Erythroblast (primary cell): ENCODE data around the gene ENPP1.

ENCODE experiments used
- DNase-seq, 2 experiments: peaks; one replicate each; lab custom pipeline; 2025; lab: John Stamatoyannopoulos, UW
- GATA1 ChIP-seq: IDR thresholded peaks from 2 replicates; pipeline ENCODE4 v1.6.1; 2011; ENCODE audit warnings: low read depth, mild to moderate bottlenecking, control low read depth, low read length, moderate library complexity
- POLR2A ChIP-seq: IDR thresholded peaks from 2 replicates; pipeline ENCODE4 v1.6.1; 2011; ENCODE audit warnings: mild to moderate bottlenecking, low read length

The ENPP1 gene

DNA sequence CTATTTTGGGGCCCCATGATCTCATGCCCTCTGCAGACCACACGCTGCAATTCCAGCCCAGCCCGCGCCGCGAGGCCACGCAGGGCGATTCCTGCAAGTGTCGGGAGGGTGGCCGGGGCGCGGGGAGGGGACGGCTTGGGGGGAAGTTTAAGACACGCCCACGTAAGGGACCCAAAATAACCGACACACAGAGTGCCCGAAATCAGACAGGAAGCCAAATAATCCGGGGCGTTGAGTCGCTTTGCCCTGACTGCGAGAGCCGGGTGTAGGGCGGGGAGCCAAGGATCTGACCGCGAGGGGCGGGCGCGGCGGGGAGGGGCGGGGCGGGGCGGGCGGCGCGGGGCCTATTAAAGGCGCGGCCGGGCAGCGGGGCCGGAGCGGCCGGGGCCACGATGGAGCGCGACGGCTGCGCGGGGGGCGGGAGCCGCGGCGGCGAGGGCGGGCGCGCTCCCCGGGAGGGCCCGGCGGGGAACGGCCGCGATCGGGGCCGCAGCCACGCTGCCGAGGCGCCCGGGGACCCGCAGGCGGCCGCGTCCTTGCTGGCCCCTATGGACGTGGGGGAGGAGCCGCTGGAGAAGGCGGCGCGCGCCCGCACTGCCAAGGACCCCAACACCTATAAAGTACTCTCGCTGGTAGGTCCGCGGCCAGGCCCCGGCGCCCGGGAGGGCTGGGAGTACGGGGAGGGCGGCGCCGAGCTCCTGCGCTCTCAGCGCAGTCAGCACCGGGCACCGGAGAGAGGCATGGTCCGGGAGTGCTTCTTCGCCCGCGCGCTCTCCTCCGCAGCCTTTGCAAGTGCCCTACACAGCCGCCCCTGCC is at the start of gene ENPP1:
Gene ENPP1 (plus strand): TSS at position 377 of the 816 bp plus-strand sequence. CDS start 16 bp downstream, at position 393.
- TF ChIP-seq POLR2A (no peak), GATA1 (no peak)
- DNase-seq: peak; percentile 64 to 66

DNA sequence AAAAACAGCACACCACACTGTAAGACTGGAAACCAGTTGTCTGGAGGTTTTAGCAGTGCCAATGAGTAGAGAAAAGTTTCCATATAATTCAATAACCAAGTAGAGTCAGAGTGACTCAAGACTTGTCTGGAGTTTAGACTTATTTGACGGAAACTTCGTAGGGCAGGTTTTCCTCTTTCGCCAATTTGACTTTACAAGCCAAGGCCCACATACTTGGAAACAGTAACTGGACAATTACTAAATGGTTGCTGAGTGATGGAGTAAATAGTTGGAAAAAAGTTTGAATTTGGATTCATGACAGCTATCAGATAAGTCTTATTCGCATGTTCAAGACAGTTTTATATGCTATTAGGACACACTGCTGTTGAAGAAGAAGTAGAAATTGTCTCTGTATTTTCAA is 48.9 kb upstream of the ENPP1 start:
- TF ChIP-seq GATA1 (no peak), POLR2A (no peak)
- DNase-seq: no peak

DNA sequence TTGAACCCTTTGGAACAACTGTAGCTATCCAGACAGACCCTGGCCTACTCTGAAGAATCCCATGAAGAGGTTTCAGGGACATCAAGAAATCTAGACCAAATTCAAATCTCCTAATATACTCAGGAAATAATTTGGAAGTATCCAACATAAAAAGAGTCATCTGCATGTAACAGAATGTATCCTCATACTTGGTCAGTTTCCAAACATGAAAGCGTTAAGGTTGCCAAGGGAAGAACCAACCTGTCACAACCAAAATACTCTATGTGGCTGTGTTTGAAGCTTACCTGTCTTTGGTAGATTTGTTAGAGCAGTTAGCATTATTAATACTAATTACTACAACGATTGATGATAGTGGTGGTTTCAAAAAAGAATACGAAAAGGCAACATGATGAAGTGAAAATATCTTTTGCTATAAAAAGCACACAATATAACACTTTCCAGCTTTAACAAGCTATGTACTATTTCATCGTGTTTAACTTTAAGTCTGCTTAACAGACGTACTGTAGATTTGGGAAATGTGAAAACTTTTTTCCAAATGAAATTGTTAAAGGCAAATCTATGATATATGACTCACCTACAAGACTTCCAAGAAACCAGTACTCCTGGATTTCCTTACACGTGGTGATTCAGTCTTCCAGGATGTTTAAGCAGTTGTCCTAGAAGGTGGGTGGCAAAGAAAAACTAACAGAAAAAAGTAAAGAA is 46.6 kb upstream of the ENPP1 start:
- no peak for DNase-seq
- TF ChIP-seq POLR2A (no peak), GATA1 (no peak)

DNA sequence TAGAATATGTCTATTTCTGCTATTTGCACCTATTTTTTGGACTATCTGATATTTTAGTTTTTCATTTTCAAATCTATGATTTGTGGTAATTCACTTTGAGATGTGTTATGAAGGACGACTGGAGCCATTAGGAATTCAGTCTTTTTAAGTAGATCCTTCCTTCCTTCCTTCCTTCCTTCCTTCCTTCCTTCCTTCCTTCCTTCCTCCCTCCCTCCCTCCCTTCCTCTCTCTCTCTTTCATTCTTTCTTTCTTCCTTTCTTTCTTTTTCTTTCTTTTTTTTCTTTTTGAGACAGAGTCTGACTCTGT is 46.1 kb upstream of the ENPP1 start:
- DNase-seq: no peak
- no peak for TF ChIP-seq POLR2A
- TF ChIP-seq GATA1: no peak

DNA sequence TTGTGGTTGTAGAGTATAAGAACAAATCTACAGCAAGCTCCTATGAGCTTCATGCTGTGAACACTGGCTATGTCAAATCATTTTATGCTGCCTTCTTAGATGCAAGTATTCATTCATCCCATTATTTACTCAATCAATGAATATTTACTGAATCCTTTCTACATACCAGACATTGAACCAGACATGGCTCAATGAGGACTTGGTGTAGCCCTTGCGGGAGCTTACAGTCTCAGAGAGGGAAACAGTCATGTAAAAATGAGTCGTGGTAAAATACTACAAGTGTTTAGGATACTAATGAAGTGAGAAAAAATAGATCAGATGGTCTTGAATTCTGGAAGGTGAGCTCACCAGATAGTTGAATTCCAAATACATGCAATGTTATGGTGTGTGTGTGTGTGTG is 44.8 kb upstream of the ENPP1 start:
- TF ChIP-seq POLR2A (no peak), GATA1 (no peak)
- DNase-seq: no peak

DNA sequence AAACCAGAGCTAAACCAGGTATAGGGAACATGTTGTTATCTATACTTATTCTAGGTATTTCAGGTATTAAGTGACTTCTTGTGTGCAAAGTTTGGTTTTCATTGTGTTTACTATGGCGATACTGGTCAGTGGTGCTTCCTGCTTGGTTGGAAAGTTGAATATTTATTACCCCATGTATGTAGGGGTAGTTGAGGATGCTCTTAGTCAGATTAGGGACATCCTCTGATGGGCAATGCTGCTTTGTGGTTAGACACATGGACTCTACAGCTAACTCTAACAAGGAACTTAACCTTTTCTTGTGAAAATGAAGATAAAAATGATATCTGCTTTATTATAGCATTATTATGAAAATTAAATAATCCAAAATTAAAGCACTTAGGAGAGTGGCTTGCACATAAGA is 44.1 kb upstream of the ENPP1 start:
- no peak for DNase-seq
- TF ChIP-seq GATA1 (no peak), POLR2A (no peak)

DNA sequence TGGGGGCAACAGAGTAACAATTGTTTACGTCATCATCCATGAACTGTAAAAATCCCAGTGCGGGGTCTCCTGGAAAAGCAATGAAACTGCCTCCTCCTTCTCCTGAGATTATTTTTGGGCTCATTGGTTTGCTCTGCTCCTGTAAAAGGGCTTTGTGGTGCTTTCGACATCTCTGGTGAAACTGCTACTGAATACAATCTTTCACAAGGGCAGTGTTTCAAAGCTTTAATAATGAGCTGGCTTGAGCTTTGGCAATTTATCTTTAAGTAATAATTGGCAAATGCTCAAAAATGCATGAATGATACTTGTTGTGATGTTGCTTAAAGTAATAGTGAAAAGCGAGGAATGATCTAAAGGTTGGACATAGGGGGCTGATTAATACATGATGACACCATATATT is 43.5 kb upstream of the ENPP1 start:
- TF ChIP-seq GATA1 (no peak), POLR2A (no peak)
- no peak for DNase-seq

DNA sequence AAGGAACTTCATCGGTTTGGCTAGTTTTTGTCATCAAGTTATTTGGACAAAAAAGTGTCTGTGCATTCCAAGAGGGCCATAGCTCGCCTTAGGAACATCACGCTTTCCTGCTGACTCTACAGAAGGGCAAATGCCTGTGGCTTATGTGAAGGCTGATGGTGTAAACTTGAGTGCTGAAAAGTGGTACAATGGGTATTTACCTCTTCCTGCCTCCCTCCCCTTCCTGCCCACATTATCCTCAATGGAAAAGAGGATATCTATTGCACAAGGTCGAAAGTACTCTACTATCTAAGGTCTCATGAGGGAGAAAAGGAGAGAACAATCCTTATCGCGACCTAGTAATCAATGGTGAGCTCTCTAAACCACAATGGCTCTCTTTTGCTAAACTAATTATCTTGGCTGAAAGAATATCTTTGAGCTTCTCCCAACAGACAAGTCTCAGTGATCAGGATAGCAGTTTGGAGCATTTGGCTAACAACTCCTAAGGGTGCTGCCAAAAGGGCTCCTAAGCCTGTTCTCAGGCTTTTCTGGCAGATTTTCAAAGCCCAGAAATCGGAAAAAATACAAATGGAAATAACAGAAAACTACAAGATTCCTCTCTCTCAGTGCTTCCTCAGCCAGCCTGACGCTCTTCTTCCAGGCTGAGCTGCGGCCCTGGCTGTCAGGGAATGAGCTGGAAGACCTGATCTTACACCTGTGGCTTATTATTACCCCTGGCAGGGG is 42.6 kb upstream of the ENPP1 start:
- DNase-seq: no peak
- TF ChIP-seq GATA1 (no peak), POLR2A (no peak)

DNA sequence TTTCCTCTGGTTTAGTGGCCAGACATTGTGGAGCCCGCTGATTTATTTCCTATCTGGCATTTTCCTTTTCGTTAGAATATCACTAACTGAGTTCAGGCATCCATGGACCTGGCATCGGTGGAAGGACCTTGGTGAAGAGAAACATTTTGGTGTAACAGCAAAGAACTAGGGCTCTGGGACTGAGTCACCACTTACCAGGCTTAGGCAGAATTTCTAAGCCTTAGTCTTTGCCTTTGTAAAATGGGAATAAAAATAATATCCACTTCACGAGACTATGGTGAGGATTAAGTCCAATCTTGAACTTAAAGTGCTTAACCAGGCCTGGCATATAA is 42.0 kb upstream of the ENPP1 start:
- no peak for DNase-seq
- no peak for TF ChIP-seq GATA1
- no peak for TF ChIP-seq POLR2A

DNA sequence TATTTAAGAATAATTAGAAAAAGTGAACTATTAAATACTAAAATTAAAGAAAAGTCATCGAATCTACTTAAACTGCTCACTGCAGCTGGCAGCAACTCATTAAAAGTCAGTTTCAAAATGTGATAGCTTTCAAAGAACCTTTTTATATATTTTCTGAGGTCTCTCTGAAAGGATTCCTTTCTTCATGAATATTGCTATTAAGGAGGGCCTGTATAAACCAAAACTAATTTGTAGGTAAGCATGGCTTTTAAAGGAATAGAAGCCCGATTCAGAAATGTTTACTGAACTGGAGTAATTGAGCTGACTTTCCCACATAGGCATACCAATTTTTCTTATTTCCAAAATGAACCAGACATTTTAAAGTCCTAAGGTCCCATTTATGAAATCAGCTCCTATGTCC is 41.2 kb upstream of the ENPP1 start:
- TF ChIP-seq POLR2A: no peak
- no peak for TF ChIP-seq GATA1
- DNase-seq: no peak

DNA sequence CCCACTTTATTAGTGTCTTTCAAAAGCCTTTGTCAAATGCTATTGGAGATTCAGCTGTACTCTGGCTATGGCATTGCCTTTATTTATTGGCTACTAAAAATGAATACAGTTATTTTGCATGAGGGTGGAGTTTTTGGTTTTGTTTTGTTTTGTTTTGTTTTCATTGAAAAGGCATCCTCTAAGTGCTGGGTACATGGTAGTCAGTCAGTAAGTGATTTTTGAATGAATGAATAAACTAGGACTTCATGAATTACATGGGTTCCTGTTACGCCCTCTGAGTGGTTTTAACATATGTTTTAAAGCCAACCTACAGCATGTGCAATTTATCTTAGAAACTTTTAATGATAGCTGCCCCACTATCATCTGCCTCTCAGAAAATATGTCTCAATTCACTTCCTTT is 38.9 kb upstream of the ENPP1 start:
- DNase-seq: no peak
- TF ChIP-seq GATA1 (no peak), POLR2A (no peak)

DNA sequence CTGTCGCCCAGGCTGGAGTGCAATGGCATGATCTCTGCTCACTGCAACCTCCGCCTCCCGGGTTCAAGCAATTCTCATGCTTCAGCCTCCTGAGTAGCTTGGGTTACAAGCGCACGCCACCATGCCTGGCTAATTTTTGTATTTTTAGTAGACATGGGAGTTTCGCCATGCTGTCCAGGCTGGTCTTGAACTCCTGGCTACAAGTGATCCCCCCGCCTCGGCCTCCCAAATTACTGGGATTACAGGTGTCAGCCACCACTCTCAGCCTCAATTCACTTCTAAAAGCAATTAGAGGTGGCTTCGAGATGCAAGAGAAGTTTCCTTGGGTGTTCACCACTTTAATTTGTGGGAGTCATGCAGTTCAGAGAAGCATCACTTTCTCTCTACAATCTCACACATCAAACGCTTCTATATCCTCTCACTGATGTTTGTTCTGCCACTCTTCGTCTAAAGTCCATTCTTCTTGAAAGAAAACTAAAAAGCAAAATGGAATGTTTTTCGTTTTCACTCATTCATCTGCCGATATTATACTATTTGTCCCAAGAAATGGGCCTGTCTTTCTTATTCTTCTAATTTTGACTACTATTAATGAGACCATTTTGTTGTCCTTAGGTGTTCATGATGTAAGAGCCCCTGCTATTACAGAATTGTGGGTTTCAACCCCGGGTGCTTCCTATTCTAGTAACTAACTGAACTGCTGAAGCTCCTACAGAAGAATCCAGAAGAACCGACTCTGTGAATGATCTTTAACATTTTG is 38.3 kb upstream of the ENPP1 start:
- DNase-seq: no peak
- TF ChIP-seq POLR2A: no peak
- no peak for TF ChIP-seq GATA1

DNA sequence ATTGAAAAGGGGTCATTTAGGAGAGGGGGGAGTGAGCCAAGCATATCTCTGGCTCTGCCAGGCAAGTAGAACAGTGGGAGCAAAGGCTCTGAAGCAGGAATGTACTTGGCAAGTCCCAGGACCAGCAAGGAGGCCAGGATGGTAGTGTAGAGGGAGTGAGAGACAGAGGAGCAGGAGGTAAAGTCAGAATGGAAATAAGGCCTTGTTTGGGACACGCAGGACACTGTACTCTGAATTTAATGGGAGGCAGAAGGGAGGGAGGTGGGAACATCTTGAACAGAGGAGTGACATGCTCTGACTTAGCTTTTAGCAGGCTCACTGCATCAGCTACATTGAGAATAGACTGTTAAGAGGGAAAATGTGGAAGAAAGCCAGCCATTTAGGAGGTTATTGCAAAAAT is 37.0 kb upstream of the ENPP1 start:
- DNase-seq: no peak
- TF ChIP-seq POLR2A: no peak
- no peak for TF ChIP-seq GATA1
